Ishikawa (cell line): ENCODE measurements around the gene UBE2H.

Experiments used
- CEBPB ChIP-seq: IDR thresholded peaks from 2 replicates; pipeline ENCODE4 v1.6.1; 2012
- CREB1 ChIP-seq: IDR thresholded peaks from 2 replicates; pipeline ENCODE4 v1.6.1; 2012; ENCODE audit warnings: low read depth
- EGR1 ChIP-seq: IDR thresholded peaks from 2 replicates; pipeline ENCODE4 v1.6.1; 2012
- EP300 ChIP-seq: IDR thresholded peaks from 2 replicates; pipeline ENCODE4 v1.6.1; 2012; ENCODE audit warnings: borderline replicate concordance
- FOXM1 ChIP-seq: IDR thresholded peaks from 2 replicates; pipeline ENCODE4 v1.6.1; 2012; ENCODE audit warnings: low read depth, borderline replicate concordance
- NFIC ChIP-seq: IDR thresholded peaks from 2 replicates; pipeline ENCODE4 v1.6.1; 2012
- RAD21 ChIP-seq: IDR thresholded peaks from 2 replicates; pipeline ENCODE4 v1.6.1; 2012; ENCODE audit warnings: low read depth
- TAF1 ChIP-seq: IDR thresholded peaks from 2 replicates; pipeline ENCODE4 v1.6.1; 2012; ENCODE audit warnings: low read depth, mild to moderate bottlenecking
- TCF12 ChIP-seq: IDR thresholded peaks from 2 replicates; pipeline ENCODE4 v1.6.1; 2012; ENCODE audit warnings: low read depth
- TEAD4 ChIP-seq: IDR thresholded peaks from 2 replicates; pipeline ENCODE4 v1.6.1; 2012
- YY1 ChIP-seq: IDR thresholded peaks from 2 replicates; pipeline ENCODE4 v1.6.1; 2012; ENCODE audit warnings: low read depth
- ZBTB7A ChIP-seq: IDR thresholded peaks from 2 replicates; pipeline ENCODE4 v1.6.1; 2012; ENCODE audit warnings: low read depth
- TF ChIP-seq, protein P1 (sequence below): IDR thresholded peaks from 2 replicates; pipeline ENCODE4 v1.6.1; 2012
- TF ChIP-seq, protein P2 (sequence below): IDR thresholded peaks from 2 replicates; pipeline ENCODE4 v1.6.1; 2012; ENCODE audit warnings: low read depth, mild to moderate bottlenecking
- TF ChIP-seq, protein P3 (sequence below): IDR thresholded peaks from 2 replicates; pipeline ENCODE4 v1.6.1; 2012

Gene UBE2H

DNA sequence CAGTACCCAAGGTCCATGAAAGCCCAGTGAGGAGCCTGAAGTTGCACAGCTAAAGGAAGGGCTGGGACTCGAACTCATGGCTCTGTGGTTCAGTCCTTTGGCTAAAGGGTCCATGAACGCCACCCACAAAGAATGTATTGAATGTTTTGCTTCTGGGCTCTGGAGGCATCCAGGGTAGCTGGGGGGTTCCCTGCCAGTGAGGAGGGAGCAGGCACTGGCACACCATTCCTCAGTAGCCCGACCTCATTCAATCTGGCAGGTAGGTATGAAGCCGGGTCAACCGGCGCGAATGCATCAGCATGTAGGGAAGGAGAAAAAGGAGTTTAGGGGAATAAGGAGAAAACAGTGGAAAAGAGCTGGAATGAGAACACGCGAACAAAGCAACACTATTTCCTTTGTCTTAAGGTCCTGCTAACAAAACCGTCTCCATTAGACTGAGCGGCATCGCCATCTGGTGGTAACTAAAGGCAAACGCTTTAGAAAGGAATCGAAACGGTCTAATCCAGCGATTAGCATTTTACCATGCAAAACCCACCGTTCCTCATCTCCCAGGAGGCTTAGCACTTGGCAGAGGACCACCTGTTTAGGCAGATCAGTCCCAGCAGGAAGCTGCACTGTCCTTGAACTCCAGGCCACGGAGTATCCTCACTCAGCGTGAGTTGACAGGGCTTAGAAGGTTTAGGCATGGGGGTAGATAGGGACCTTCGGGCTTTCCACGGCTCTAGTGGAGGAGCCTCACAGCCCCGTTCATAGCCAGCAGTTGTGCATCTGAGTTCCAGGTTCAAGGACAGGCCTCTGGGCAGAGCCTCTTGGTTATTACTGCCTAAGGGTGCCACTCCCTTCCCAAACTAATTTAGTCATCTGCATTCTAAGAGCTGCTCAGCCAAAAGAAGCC is 122.8 kb downstream of the UBE2H start:
- TF ChIP-seq, protein P1, sequence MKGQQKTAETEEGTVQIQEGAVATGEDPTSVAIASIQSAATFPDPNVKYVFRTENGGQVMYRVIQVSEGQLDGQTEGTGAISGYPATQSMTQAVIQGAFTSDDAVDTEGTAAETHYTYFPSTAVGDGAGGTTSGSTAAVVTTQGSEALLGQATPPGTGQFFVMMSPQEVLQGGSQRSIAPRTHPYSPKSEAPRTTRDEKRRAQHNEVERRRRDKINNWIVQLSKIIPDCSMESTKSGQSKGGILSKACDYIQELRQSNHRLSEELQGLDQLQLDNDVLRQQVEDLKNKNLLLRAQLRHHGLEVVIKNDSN = no peak
- peak; percentile 52 for TF ChIP-seq RAD21
- TF ChIP-seq, protein P2, sequence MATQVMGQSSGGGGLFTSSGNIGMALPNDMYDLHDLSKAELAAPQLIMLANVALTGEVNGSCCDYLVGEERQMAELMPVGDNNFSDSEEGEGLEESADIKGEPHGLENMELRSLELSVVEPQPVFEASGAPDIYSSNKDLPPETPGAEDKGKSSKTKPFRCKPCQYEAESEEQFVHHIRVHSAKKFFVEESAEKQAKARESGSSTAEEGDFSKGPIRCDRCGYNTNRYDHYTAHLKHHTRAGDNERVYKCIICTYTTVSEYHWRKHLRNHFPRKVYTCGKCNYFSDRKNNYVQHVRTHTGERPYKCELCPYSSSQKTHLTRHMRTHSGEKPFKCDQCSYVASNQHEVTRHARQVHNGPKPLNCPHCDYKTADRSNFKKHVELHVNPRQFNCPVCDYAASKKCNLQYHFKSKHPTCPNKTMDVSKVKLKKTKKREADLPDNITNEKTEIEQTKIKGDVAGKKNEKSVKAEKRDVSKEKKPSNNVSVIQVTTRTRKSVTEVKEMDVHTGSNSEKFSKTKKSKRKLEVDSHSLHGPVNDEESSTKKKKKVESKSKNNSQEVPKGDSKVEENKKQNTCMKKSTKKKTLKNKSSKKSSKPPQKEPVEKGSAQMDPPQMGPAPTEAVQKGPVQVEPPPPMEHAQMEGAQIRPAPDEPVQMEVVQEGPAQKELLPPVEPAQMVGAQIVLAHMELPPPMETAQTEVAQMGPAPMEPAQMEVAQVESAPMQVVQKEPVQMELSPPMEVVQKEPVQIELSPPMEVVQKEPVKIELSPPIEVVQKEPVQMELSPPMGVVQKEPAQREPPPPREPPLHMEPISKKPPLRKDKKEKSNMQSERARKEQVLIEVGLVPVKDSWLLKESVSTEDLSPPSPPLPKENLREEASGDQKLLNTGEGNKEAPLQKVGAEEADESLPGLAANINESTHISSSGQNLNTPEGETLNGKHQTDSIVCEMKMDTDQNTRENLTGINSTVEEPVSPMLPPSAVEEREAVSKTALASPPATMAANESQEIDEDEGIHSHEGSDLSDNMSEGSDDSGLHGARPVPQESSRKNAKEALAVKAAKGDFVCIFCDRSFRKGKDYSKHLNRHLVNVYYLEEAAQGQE = no peak

DNA sequence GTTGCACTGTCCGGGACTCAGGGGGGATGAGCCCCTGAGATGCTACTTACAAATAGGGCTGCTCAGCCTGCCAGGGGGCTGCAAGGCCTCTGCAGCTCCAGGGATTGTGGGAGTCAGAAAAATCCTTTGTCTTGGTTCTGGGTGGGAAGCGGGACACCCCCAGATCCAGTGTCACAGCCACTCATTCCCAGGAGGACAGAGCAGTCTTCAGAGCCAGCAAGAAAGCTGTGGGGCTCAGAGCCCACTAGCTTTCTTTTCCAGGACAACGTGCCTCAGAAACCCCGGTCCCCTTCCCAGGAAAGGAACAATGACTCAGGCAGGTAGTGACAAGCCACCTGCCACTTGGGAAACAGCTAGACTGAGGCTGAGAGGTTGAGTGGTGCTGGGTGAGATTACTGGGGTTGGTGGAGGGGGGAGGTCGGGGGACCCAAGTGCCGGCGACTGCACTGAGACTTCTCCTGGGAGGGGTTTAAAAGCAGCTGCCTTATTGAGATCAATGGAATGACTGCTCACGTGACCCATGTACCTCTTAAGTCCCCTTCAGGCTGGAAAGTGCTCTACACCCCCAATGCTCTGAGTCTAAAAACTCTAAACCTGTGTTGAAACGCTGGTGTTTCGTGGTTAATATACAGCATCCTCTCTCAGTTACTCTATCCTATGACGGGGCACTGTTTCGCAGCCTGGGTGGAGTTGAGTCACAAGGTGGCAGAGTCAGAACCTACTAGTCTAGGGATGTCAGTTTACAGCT is 123.6 kb downstream of the UBE2H start:
- TF ChIP-seq, protein P1 = no peak
- TF ChIP-seq CEBPB (no peak), TEAD4 (no peak), EP300 (no peak), TAF1 (no peak), ZBTB7A (no peak), NFIC (no peak), CREB1 (no peak), YY1 (no peak), FOXM1 (no peak), RAD21 (no peak), EGR1 (no peak), TCF12 (no peak)
- TF ChIP-seq, protein P3, sequence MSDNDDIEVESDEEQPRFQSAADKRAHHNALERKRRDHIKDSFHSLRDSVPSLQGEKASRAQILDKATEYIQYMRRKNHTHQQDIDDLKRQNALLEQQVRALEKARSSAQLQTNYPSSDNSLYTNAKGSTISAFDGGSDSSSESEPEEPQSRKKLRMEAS = no peak
- TF ChIP-seq, protein P2 = no peak

DNA sequence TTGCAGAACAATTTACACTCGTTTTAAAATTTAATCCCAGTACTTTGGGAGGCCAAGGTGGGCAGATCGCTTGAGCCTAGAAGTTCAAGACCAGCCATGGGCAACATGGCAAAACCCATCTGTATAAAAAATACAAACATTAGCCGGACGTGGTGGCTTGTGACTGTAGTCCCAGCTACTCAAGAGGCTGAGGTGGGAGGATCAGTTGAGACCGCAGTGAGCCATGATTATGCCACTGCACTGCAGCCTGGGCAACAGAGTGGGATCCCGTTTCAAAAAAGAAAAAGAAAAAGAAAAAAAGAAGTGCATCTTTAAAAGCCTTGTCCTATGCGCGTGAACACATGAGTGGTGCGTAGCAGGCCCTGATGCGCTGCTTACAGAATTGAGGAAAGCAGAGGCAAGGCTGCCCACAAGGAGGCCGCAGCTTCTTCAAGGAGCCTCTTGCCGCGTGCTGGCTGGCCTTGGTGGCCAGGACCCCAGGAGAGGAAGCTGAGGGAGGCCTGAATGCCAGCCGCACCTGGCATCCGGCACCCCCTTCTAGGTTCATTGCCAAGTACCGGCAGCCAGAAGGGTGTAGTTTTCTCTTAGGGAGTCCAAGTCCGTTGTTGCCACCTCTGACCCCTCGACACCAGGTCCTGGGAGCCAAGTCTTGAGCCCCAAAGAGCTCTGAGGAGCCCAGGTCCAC is 124.5 kb downstream of the UBE2H start:
- TF ChIP-seq, protein P1 = no peak
- TF ChIP-seq CREB1 (no peak), CEBPB (no peak), ZBTB7A (0 out of 2 replicates have a peak, but pooled peaks have one; percentile 15), TEAD4 (no peak), RAD21 (no peak), TCF12 (no peak)
- TF ChIP-seq, protein P2 = no peak
